Mucosa of descending colon (tissue), 3 donors: ENCODE results near the gene SERPINB12. TPM values are rescaled to one million over a fixed set of nuclear protein-coding genes. Genes with fewer than 3 reads are reported as not detected.

Experiments used
- ATAC-seq: fragments of 200-7000 bp; cut with Tn5 transposase; one replicate; pipeline ENCODE4 v1.9.1; 2020; ENCODE audit warnings: mild to moderate bottlenecking, moderate library complexity
- DNase-seq, 3 donors: peaks; one replicate each; pipeline ENCODE4 v3.0.0-alpha.2; 2020
- H3K36me3 ChIP-seq: fragments of 200-600 bp; one replicate; pipeline ENCODE4 v1.8.0; 2021; ENCODE audit warnings: low read depth, mild to moderate bottlenecking
- H3K4me1 ChIP-seq: fragments of 200-600 bp; one replicate; pipeline ENCODE4 v1.8.0; 2021; ENCODE audit warnings: low read depth, mild to moderate bottlenecking
- H3K4me3 ChIP-seq: fragments of 200-600 bp; one replicate; pipeline ENCODE4 v1.8.0; 2021; ENCODE audit warnings: mild to moderate bottlenecking
- H3K9me3 ChIP-seq: fragments of 200-600 bp; one replicate; pipeline ENCODE4 v1.8.0; 2021; ENCODE audit warnings: mild to moderate bottlenecking
- intact Hi-C, 2 donors: fragments of 100-400 bp; cut with DNase I in 1 of 2; cut with micrococcal nuclease in 1 of 2; formaldehyde crosslinking; loops; one replicate each; pipeline versions ENCODE4 v1.11.0 to v1.11.1; 2022; cut with DNase I, micrococcal nuclease
- long read RNA-seq, 2 donors: library from polyadenylated mRNA; unstranded; transcript quantifications; one replicate each; pipeline ENCODE4 v2.0.0, GENCODE V29; 2019 to 2021
- total RNA-seq, 3 donors: library from RNA; stranded (reverse); fragmentation: NEBNext Ultra II Directional in 2 of 3; extraction: Animal tissue kit (Norgen Biotek cat#: 25700) in 2 of 3; gene quantifications; one replicate each; pipeline versions ENCODE4 v1.2.1 to v1.2.4, GENCODE V29; 2021 to 2023
- TF ChIP-seq, protein P1 (sequence below): fragments of 200-600 bp; IDR thresholded peaks from one replicate; pipeline ENCODE4 v1.8.0; 2022; ENCODE audit warnings: antibody characterized with exemption, mild to moderate bottlenecking
- donor health status: DM: no; HTN: no; CAD: no; lungs with moderate emphysema.
- donor health status: DM: no; HTN: no; CAD: no.
- donor health status: DM: no; HTN: yes; CAD: no.

SERPINB12 gene, protein sequence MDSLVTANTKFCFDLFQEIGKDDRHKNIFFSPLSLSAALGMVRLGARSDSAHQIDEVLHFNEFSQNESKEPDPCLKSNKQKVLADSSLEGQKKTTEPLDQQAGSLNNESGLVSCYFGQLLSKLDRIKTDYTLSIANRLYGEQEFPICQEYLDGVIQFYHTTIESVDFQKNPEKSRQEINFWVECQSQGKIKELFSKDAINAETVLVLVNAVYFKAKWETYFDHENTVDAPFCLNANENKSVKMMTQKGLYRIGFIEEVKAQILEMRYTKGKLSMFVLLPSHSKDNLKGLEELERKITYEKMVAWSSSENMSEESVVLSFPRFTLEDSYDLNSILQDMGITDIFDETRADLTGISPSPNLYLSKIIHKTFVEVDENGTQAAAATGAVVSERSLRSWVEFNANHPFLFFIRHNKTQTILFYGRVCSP
- not detected for total RNA-seq
- long read RNA-seq, donor 1: 0 reads
- long read RNA-seq, donor 2: 0 reads

DNA sequence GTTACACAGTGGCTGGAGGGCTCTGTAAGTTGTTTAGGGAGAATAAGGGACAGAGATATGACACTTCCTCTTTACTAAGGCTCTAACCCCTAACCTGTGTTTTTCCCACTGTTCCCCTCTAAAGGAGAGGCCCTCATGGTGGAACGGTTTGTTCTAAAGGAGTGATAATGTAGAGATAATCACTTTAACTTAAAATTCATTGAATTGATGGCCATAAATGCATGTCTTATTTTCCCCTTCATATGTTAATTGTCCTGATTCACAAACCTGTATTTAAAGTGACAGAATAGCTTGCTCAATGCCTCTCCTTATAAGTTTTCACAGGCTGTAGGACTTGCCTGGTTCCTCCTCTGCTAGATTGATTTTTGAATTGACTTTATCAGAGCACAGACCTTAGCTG is at the start of gene SERPINB12:
Gene SERPINB12, plus strand, starts transcription at position 301 of the 400 bp plus-strand sequence. CDS start 13,791 bp downstream, outside the sequence.
- Histone ChIP-seq H3K4me1 (no peaks in the 10 kb centered on the region), H3K4me3 (no peak within 1 kb of the TSS), H3K36me3 (no peaks in the 10 kb centered on the region), H3K9me3 (no peaks in the 10 kb centered on the region)
- ATAC-seq (no peak), DNase-seq (no peak)
- intact Hi-C loops: no loop called here
- TF ChIP-seq, protein P1, sequence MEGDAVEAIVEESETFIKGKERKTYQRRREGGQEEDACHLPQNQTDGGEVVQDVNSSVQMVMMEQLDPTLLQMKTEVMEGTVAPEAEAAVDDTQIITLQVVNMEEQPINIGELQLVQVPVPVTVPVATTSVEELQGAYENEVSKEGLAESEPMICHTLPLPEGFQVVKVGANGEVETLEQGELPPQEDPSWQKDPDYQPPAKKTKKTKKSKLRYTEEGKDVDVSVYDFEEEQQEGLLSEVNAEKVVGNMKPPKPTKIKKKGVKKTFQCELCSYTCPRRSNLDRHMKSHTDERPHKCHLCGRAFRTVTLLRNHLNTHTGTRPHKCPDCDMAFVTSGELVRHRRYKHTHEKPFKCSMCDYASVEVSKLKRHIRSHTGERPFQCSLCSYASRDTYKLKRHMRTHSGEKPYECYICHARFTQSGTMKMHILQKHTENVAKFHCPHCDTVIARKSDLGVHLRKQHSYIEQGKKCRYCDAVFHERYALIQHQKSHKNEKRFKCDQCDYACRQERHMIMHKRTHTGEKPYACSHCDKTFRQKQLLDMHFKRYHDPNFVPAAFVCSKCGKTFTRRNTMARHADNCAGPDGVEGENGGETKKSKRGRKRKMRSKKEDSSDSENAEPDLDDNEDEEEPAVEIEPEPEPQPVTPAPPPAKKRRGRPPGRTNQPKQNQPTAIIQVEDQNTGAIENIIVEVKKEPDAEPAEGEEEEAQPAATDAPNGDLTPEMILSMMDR: no peak

DNA sequence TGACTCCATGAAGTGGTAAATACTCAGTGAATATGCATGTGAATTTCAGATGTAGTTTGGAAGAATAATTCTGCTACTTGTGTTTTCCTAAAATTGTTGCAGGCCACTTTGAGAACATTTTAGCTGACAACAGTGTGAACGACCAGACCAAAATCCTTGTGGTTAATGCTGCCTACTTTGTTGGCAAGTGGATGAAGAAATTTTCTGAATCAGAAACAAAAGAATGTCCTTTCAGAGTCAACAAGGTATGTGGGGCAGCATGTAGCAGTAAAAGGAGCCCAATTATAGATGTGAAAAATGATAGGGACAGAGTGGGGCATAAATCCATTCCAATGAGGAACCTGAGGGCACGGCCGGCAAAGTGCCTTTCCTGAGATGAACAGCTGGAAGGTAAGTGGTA is 49.3 kb upstream of the SERPINB12 start:
- Histone ChIP-seq H3K9me3 (no peaks in the 10 kb centered on the region), H3K4me3 (no peak overlapping the region), H3K4me1 (no peaks in the 10 kb centered on the region), H3K36me3 (no peaks in the 10 kb centered on the region)
- TF ChIP-seq, protein P1: no peak
- no peak for ATAC-seq
- DNase-seq: no peak
- intact Hi-C loops: no loop called here

DNA sequence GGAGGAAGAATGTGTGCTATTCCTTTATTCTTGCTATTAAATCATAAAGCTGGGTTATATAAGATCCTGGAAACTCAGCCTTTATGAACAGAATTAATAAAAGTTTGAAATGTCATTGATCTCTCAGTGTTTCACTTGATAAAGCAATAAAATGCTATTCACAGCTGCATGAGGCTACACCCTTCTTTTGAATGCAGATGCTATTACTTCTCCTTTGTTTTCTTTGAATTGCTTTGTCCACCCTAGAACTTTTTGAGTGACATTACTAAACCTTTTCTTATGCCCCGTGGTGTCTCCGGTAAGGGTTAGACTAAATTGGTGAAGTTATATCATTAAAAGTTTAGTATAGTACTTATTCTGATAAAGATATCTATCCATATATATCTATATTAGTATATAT is 46.5 kb upstream of the SERPINB12 start:
- Histone ChIP-seq H3K36me3 (no peaks in the 10 kb centered on the region), H3K4me1 (no peaks in the 10 kb centered on the region), H3K9me3 (no peaks in the 10 kb centered on the region), H3K4me3 (no peak overlapping the region)
- TF ChIP-seq, protein P1: no peak
- ATAC-seq: no peak
- intact Hi-C loops: no loop called here
- no peak for DNase-seq

DNA sequence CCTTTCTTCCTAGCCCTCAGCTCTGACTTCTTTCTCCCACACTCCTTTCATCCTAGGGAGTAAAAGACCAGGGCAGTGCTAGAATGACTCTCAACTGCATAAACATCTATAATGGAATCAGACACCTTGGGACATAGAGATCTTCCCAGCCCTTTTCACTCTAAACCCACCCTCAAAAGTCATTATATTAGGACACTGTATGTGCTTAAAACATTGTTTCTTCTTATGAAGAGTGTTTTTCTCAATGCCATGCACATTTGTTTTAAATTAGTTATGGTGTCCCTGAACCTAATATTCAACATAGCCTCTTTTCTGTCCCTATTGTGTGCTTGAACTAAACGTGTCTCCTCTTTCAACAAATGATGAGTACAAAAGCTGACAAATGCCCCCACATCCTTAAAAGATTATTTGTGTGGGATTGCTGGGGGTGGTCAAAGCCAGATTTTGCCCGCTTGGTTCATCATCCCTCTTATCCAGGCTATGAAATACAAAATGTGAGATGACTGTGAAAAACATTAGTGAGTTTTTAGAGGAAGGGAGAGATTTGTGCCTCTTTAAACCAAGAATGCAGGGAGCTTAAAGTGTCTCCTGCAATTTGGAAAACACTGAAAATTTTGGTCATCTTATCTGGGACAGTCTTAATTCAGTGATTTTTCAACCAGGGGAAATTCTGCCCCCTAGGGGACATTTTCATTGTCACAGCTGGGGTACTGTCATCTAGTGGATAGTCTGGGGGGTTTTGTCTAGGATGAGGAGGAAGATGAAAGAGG is 36.4 kb upstream of the SERPINB12 start:
- H3K36me3 ChIP-seq: no peaks in the 10 kb centered on the region
- no peaks in the 10 kb centered on the region for H3K4me1 ChIP-seq
- H3K4me3 ChIP-seq: no peak overlapping the region
- peak; percentile 47 for ATAC-seq
- peak in 1 of 3 donors; percentile 80 for DNase-seq
- intact Hi-C loops: no loop called here
- TF ChIP-seq, protein P1: peak; percentile 19
- no peaks in the 10 kb centered on the region for H3K9me3 ChIP-seq

GRCh38 chr18:63506336-63506646 is 35.9 kb upstream of the SERPINB12 start:
- Histone ChIP-seq H3K4me3 (no peak overlapping the region), H3K4me1 (no peaks in the 10 kb centered on the region), H3K9me3 (no peaks in the 10 kb centered on the region), H3K36me3 (no peaks in the 10 kb centered on the region)
- TF ChIP-seq, protein P1: no peak
- ATAC-seq (no peak), DNase-seq (no peak)
- intact Hi-C loops: no loop called here
